HG03196 (cell line): ENCODE data around the gene GFOD2.
"Not testable (repeated sequence)": the region's sequence is repeated elsewhere in the genome, so short reads cannot be mapped to it uniquely, and the experiment has no call there.

ENCODE experiments used
- ATAC-seq: cut with Tn5 transposase; IDR thresholded peaks from one replicate; pipeline ENCODE4 v1.9.1; 2021; ENCODE audit not compliant: unreplicated experiment

Gene GFOD2, protein sequence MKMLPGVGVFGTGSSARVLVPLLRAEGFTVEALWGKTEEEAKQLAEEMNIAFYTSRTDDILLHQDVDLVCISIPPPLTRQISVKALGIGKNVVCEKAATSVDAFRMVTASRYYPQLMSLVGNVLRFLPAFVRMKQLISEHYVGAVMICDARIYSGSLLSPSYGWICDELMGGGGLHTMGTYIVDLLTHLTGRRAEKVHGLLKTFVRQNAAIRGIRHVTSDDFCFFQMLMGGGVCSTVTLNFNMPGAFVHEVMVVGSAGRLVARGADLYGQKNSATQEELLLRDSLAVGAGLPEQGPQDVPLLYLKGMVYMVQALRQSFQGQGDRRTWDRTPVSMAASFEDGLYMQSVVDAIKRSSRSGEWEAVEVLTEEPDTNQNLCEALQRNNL

GRCh38 chr16:67719048-67719777, at the start of gene GFOD2:
GFOD2 (minus strand) TSS chr16:67719316; CDS start chr16:67685715, 33,601 bp downstream.
- peak; percentile 80 for ATAC-seq

GRCh38 chr16:67767953-67768352, 48.8 kb upstream of the GFOD2 start:
- no peak for ATAC-seq

DNA sequence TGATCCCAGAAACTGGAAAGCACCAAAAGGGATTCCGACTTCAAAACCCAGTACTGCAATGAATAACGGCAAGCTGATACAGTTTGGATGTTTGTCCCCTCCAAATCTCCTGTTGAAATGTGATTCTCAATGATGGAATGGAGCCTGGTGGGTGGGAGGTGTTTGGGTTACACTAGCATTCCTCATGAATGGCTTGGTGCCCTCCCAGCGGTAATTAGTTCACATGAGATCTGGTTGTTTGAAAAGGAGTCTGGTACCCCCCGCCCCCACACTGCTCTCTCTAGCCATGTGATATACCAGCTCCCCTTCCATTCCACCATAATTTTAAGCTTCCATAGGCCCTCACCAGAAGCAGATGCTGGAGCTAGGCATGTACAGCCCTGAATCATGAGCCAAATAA, 47.2 kb upstream of the GFOD2 start:
- ATAC-seq: no peak

GRCh38 chr16:67764158-67764667, 45.1 kb upstream of the GFOD2 start:
- ATAC-seq: no peak

DNA sequence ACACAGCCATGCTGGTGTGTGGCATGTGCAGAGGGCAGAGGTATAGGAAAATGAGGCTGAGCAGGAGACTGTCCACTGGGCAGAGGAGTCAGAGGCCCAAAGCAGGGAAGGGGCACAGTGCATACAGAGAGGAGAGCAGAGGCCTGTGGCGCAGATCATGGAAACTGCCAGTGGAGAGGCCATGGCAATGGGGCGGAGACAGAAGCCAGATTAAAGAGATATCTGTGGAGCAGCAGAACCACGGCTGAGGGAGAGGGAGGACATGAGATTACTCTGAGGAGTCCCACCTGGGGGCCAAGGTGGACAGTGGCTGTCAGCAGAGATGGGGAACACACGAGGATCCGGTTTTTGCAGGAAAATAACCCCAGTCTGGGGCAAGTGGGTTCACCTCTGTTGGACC, 44.0 kb upstream of the GFOD2 start:
- ATAC-seq: no peak

GRCh38 chr16:67762385-67762784, 43.3 kb upstream of the GFOD2 start:
- no peak for ATAC-seq

DNA sequence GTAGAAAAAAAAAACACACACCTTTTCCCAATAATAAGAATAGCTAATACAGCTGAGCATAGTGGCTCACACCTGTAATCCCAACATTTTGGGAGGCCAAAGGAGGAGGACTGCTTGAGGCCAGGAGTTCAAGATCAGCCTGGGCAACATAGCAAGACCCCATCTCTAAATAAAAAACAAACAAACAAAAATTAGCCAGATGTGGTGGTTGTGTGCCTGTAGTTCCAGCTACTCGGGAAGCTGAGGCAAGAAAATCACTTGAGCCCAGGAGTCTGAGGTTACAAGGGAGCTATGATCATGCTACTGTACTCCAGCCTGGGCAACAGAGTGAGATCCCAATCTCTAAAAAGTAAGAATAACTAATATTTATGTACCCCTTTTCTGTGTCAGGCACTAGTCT, 42.8 kb upstream of the GFOD2 start:
- no peak for ATAC-seq

GRCh38 chr16:67760956-67761230, 41.8 kb upstream of the GFOD2 start:
- no peak for ATAC-seq

- ATAC-seq: no peak
Measured at GRCh38 chr16:67760206-67760955, 41.3 kb upstream of the GFOD2 start.

- no peak for ATAC-seq
Measured at GRCh38 chr16:67758966-67759365, 39.9 kb upstream of the GFOD2 start.

DNA sequence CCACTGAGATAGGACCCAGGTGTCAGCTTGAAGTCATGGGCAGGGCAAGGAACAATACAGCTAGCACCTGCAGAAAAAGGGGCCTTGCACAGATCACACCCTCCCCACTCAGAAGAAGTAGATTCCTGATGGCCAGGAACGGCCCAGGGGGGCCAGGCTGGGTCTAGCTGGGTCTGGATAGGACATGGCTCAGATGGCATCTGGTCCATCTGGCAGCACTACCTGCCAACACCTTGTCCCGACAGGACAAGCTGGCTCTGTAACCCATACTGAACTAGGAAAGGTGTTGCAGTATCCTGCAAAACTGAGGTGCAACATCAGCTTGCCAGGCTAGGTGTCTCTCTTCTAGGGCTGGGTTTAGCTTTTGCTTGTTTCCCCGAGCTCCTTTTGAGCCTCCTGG, 38.9 kb upstream of the GFOD2 start:
- ATAC-seq: no peak

DNA sequence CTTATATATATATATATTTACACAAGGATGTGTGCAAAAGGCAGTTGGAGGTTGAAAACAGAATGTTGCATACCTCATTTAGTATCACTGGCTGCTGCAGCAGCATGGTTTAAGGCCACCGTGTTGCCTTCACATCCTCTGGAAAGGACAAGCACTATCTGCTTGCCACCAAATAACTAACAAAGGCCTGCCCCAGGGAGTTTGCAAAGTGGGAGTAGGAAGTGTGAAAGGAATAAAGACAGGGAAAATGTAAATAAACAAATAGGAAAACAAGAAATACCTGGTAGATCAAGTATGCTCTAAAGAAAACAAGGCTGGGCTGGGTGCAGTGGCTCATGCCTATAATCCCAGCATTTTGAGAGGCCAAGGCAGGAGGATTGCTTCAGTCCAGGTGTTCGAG, 33.5 kb upstream of the GFOD2 start:
- no peak for ATAC-seq

DNA sequence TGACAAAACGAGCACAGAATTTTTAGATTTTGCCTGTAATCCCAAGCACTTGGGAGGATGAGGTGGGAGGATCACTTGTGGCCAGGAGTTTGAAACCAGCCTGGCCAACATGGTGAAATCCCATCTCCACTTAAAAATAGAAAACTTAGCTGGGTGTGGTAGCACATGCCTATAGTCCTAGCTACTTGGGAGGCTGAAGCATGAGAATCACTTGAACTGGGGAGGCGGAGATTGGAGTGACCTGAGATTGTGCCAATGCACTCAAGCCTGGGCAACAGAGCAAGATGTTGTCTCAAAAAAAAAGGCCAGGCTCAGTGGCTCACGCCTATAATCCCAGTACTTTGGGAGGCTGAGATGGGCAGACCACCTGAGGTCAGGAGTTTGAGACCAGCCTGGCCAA, 32.2 kb upstream of the GFOD2 start:
- ATAC-seq: not testable (repeated sequence)

GRCh38 chr16:67750466-67750865, 31.4 kb upstream of the GFOD2 start:
- ATAC-seq: peak; percentile 67

DNA sequence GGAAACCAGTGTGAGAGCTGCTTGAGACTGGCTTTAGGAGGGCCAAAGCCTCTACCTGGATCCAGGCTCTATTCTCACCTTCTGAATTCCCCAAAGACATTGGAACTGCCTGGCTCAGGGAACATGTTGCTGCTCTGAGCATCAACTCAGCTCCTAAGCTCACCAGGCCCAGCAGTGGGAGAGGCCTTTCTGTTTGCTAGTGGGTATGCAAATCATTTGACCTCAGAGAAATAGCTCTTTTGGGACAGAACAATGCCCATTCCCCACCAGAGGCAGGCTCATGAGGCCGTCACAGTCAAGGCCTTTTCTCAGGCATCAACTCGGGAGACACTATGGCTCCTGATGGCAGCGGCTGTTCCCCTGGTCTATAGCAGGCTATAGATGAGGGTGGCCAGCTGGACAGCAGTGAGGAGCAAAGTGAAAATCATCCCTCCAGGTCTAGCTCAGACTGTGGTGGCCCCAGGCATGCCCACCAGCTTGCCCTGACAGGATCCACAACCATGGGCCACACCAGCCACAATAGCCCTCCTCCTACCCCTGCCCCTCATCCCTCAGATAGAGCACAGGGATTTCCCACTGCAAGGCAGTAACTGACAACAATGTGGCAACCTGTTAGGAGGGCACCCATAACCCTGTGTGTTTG, 30.4 kb upstream of the GFOD2 start:
- no peak for ATAC-seq

- ATAC-seq: no peak
Measured at GRCh38 chr16:67748834-67749233, 29.7 kb upstream of the GFOD2 start.

DNA sequence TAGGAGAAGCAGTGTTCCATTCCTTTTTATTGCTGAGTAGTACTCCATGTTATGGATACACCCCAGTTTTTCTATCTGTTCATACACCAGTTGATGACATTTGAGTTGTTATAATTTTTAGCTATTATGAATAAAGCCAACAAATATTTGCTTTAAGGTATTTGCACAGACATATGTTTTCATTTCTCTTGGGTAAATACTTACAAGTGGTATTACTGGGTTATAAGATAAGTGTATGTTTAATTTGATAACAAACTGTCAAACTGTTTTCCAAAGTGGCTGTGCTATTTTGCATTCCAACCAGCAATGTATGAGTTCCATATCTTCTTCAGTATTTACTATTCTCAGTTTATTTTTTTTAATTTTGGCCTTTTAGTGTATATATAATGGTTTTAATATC, 27.7 kb upstream of the GFOD2 start:
- no peak for ATAC-seq

- ATAC-seq: no peak
Measured at GRCh38 chr16:67741118-67741517, 22.0 kb upstream of the GFOD2 start.

- no peak for ATAC-seq
Measured at GRCh38 chr16:67740391-67740790, 21.3 kb upstream of the GFOD2 start.

DNA sequence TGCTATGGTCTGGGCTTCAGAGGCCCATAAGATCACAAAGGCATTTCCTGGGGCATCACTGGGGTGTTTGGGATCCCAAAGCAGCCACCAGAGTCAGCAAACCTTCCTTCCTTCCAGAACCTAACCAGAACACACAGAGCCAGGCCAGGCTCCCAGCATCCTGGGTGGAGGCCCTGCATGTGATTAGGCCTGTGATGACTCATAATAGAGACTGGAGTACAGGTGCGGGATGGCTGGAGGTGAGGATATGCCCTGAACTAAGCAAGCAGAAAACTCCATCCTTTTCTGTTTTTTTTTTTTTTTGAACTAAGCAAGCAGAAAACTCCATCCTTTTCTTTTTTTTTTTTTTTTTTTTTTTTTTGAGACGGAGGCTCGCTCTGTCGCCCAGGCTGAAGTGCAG, 17.7 kb upstream of the GFOD2 start:
- no peak for ATAC-seq

DNA sequence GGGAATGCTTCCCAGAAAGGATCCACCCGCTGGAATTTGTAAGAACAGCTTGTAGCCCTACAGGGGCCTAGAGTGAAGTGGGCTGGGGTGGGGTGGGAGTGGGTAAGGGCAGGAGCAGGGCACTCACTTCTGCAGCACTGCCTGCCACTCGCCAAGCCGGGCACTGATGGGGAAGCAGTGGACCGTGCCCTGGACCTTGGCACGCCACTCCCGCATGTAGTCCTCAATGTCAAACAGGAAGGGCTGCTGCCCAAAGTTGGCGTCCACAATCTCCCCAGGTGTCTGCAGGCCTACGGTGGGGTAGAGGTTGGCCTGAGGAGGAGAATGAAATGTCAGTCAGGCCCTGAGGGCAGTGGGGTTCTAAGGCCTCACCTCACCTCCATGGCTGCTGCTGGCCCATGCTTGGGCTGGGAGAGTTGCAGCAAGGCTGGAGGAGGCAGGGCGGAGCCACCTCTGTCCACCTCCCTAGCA, 15.7 kb upstream of the GFOD2 start:
- ATAC-seq: no peak
